HepG2 (cell line): ENCODE measurements around the gene ZNF670. TPM values are rescaled to one million over a fixed set of nuclear protein-coding genes. Genes with fewer than 3 reads are reported as not detected.

ENCODE experiments used
- ATAC-seq: fragments of 200-7000 bp; cut with Tn5 transposase; 3 replicates; pipeline ENCODE4 v1.9.1; 2020; ENCODE audit warnings: mild to moderate bottlenecking, moderate library complexity
- BruUV-seq: library from RNA; stranded (reverse); fragments of 400-500 nt; replicated peaks from 2 replicates; lab custom pipeline; 2021; lab: Mats Ljungman, UMichigan
- CTCF ChIA-PET: fragments of 300-600 bp; formaldehyde crosslinking; extraction: SDS; loops from one replicate; lab custom pipeline; 2021; ENCODE audit warnings: low total read pairs, inconsistent platforms, low intra/inter-chr PET ratio; lab: Yijun Ruan, JAX
- POLR2A ChIA-PET: fragments of 350-600 bp; sonication (Branson Sonifier 250); formaldehyde crosslinking; loops from one replicate; lab custom pipeline; 2020; ENCODE audit warnings: antibody characterized with exemption, inconsistent platforms; lab: Yijun Ruan, JAX
- DNase-seq: peaks from one replicate; pipeline ENCODE4 v3.0.0-alpha.2; 2015; ENCODE audit warnings: low spot score
- FAIRE-seq: peaks from 3 replicates; lab custom pipeline; 2011; peaks lifted over from hg19 to GRCh38; lab: Jason Lieb, UNC
- H2AFZ ChIP-seq: one replicate; pipeline ENCODE4 v1.6.1; 2011; ENCODE audit warnings: low read length, inconsistent platforms
- H3K27ac ChIP-seq: fragments of 300-600 bp; 3 replicates; pipeline ENCODE4 v1.8.0; 2011; ENCODE audit warnings: mixed run types, mild to moderate bottlenecking, mixed read lengths, low read length, inconsistent platforms; ENCODE audit not compliant: insufficient read depth; ENCODE audit errors: extremely low read length
- H3K27me3 ChIP-seq, 2 experiments: fragments of 200-600 bp in 1 of 2; 2 replicates in 1 of 2; 3 replicates in 1 of 2; pipeline versions ENCODE4 v1.6.0 to v1.8.0; 2011; ENCODE audit warnings: low read length in 2 of 2, mild to moderate bottlenecking in 2 of 2, moderate library complexity in 2 of 2, inconsistent platforms in 1 of 2; ENCODE audit not compliant: insufficient read depth in 2 of 2, control insufficient read depth in 1 of 2
- H3K36me3 ChIP-seq, 2 experiments: fragments of 200-600 bp in 1 of 2; replicated peaks in 1 of 2; 2 replicates in 1 of 2; 3 replicates in 1 of 2; pipeline versions ENCODE4 v1.5.1 to v1.8.0; 2011; ENCODE audit warnings: low read length in 2 of 2, inconsistent platforms in 1 of 2; ENCODE audit not compliant: insufficient read depth in 2 of 2, control insufficient read depth in 1 of 2
- H3K4me1 ChIP-seq: 2 replicates; pipeline ENCODE4 v1.5.1; 2012; ENCODE audit warnings: low read length, inconsistent platforms; ENCODE audit not compliant: insufficient read depth
- H3K4me2 ChIP-seq: 2 replicates; pipeline ENCODE4 v1.6.0; 2011; ENCODE audit warnings: low read depth, low read length, inconsistent platforms
- H3K4me3 ChIP-seq, 3 experiments: fragments of 200-600 bp in 1 of 3; sonication (generic), shearing (Covaris generic) in 1 of 3; replicated peaks in 1 of 3; 2 replicates each; pipeline ENCODE4 v1.5.1; 2011 to 2016; ENCODE audit warnings: low read length in 3 of 3, inconsistent platforms in 2 of 3, low read depth in 2 of 3, mild to moderate bottlenecking in 2 of 3, control low read depth in 1 of 3, mixed read lengths in 1 of 3; ENCODE audit not compliant: insufficient read depth in 1 of 3
- H3K79me2 ChIP-seq: one replicate; pipeline ENCODE4 v1.6.1; 2011; ENCODE audit warnings: low read length, inconsistent platforms; ENCODE audit not compliant: insufficient read depth
- H3K9ac ChIP-seq: 2 replicates; pipeline ENCODE4 v1.6.0; 2011; ENCODE audit warnings: mild to moderate bottlenecking, low read depth, low read length, inconsistent platforms; ENCODE audit not compliant: insufficient read depth
- H3K9me3 ChIP-seq: 2 replicates; pipeline ENCODE4 v1.5.1; 2012; ENCODE audit warnings: mild to moderate bottlenecking, low read length
- H4K20me1 ChIP-seq: 2 replicates; pipeline ENCODE4 v1.6.0; 2011; ENCODE audit warnings: inconsistent platforms, mild to moderate bottlenecking, low read length, moderate library complexity; ENCODE audit not compliant: insufficient read depth
- ARID4A ChIP-seq: sonication (generic); formaldehyde crosslinking; IDR thresholded peaks from 2 replicates; pipeline ENCODE4 v1.5.0; 2020; ENCODE audit warnings: mild to moderate bottlenecking, missing genetic modification reagents, borderline replicate concordance
- ATAD3A ChIP-seq: sonication (generic); formaldehyde crosslinking; IDR thresholded peaks from 2 replicates; pipeline ENCODE4 v1.4.0; 2020; ENCODE audit warnings: missing genetic modification reagents
- FOSL2 ChIP-seq: sonication (generic); formaldehyde crosslinking; IDR thresholded peaks from 2 replicates; pipeline ENCODE4 v1.4.0; 2020; ENCODE audit warnings: missing genetic modification reagents
- GTF2F1 ChIP-seq: fragments of 150-350 bp; IDR thresholded peaks from 2 replicates; pipeline ENCODE4 v1.6.1; 2014; ENCODE audit warnings: low read length
- HMGA1 ChIP-seq: sonication (generic); formaldehyde crosslinking; conservative IDR thresholded peaks from 2 replicates; pipeline ENCODE4 v1.4.0; 2020; ENCODE audit warnings: missing genetic modification reagents
- KMT2A ChIP-seq: sonication (generic); formaldehyde crosslinking; IDR thresholded peaks from 2 replicates; pipeline ENCODE4 v1.4.0; 2020; ENCODE audit warnings: missing genetic modification reagents
- LCORL ChIP-seq, 2 experiments: fragments of 450-650 bp in 1 of 2; sonication (generic) in 1 of 2; formaldehyde crosslinking in 1 of 2; IDR thresholded peaks; 2 replicates each; pipeline versions ENCODE4 v1.5.0 to v1.6.1; 2017 to 2020; ENCODE audit warnings: antibody characterized with exemption in 1 of 2, missing genetic modification reagents in 1 of 2
- MEF2D ChIP-seq: sonication (generic); formaldehyde crosslinking; IDR thresholded peaks from 2 replicates; pipeline ENCODE4 v1.5.1; 2020; ENCODE audit warnings: mild to moderate bottlenecking, missing genetic modification reagents
- MNT ChIP-seq: fragments of 450-650 bp; IDR thresholded peaks from 2 replicates; pipeline ENCODE4 v1.6.1; 2016
- PAWR ChIP-seq: sonication (generic); formaldehyde crosslinking; IDR thresholded peaks from 2 replicates; pipeline ENCODE4 v1.4.0; 2020; ENCODE audit warnings: missing genetic modification reagents, mild to moderate bottlenecking, borderline replicate concordance
- PHF8 ChIP-seq: sonication (generic); formaldehyde crosslinking; IDR thresholded peaks from 2 replicates; pipeline ENCODE4 v1.5.0; 2020; ENCODE audit warnings: missing genetic modification reagents
- RNF219 ChIP-seq: sonication (generic); formaldehyde crosslinking; IDR thresholded peaks from 2 replicates; pipeline ENCODE4 v1.5.0; 2020; ENCODE audit warnings: mild to moderate bottlenecking, missing genetic modification reagents
- SP4 ChIP-seq: sonication (generic); formaldehyde crosslinking; IDR thresholded peaks from 2 replicates; pipeline ENCODE4 v1.8.1; 2023; ENCODE audit warnings: mild to moderate bottlenecking, missing genetic modification reagents
- ZNF136 ChIP-seq: sonication (generic); formaldehyde crosslinking; IDR thresholded peaks from 2 replicates; pipeline ENCODE4 v1.8.1; 2022; ENCODE audit warnings: low read depth, mild to moderate bottlenecking, moderate library complexity, missing genetic modification reagents
- ZNF576 ChIP-seq: sonication (generic); formaldehyde crosslinking; IDR thresholded peaks from 2 replicates; pipeline ENCODE4 v1.4.0; 2020; ENCODE audit warnings: mild to moderate bottlenecking, missing genetic modification reagents
- ZNF605 ChIP-seq: sonication (generic); formaldehyde crosslinking; IDR thresholded peaks from 2 replicates; pipeline ENCODE4 v1.8.0; 2022; ENCODE audit warnings: mild to moderate bottlenecking, missing genetic modification reagents
- WGBS: methylation state at CpG from one replicate; pipeline ENCODE4 v1.1.6; 2017; ENCODE audit warnings: low lambda C conversion rate; 5-methylcytosine and 5-hydroxymethylcytosine counted together
- in situ Hi-C: cut with HindIII; loops from 2 replicates; pipeline ENCODE4 v1.10.0; 2017; ENCODE audit warnings: low pct_unique_long_range_greater_than_20kb; ENCODE audit not compliant: extremely low pct_ligation_motif_present
- intact Hi-C: fragments of 100-400 bp; cut with micrococcal nuclease; formaldehyde crosslinking; loops from one replicate; pipeline ENCODE4 v1.10.0; 2022; ENCODE audit not compliant: unreplicated experiment
- polyA plus RNA-seq, 8 experiments: library from polyadenylated mRNA; depleted of rRNA in 3 of 8; stranded (reverse) in 7 of 8; unstranded in 1 of 8; fragments of >200 nt; fragmentation: Illumina TruSeq in 4 of 8; extraction: Trizol in 4 of 8; gene quantifications; 2 replicates each; pipeline versions ENCODE4 v1.2.1 to v1.2.3, GENCODE V29; 2011 to 2016; ENCODE audit warnings: low read depth in 4 of 8, missing spikeins in 1 of 8, mixed read lengths in 1 of 8; ENCODE audit not compliant: insufficient read depth in 1 of 8
- total RNA-seq, 5 experiments: library from RNA; depleted of rRNA; stranded (reverse); fragments of >200 nt; fragmentation: Illumina TruSeq; extraction: Trizol; gene quantifications; 2 replicates each; pipeline ENCODE4 v1.2.3, GENCODE V29; 2016; ENCODE audit warnings: low read depth in 1 of 5

The ZNF670 gene
- total and polyA plus RNA-seq, 2 of the 13 experiments (the other 11 are each of a cell fraction or from before 2014, with no cell fraction given): 4.2 to 10.9 TPM

- no peaks in the 10 kb centered on the region for H3K27me3 ChIP-seq
- no peak overlapping the region for H2AFZ ChIP-seq
- BruUV-seq: no TSS peak
- no peak for TF ChIP-seq HMGA1 (CRISPR knock-in tag)
- TF ChIP-seq MEF2D (CRISPR knock-in tag): no peak
- no peak for TF ChIP-seq ZNF576
- no peak for TF ChIP-seq RNF219 (CRISPR knock-in tag)
- no peak for TF ChIP-seq PHF8 (CRISPR knock-in tag)
- no peak for TF ChIP-seq MNT
- TF ChIP-seq SP4: no peak
- TF ChIP-seq ZNF605 (CRISPR knock-in tag): no peak
- TF ChIP-seq ATAD3A: no peak
- no peak for TF ChIP-seq ZNF136 (CRISPR knock-in tag)
- no peak for TF ChIP-seq ARID4A (CRISPR knock-in tag)
- no peak for TF ChIP-seq FOSL2
- TF ChIP-seq PAWR (CRISPR knock-in tag): no peak
- TF ChIP-seq KMT2A (CRISPR knock-in tag): no peak
- TF ChIP-seq LCORL (IDR thresholded peaks at IDR 0.05): no peak
- no peak for TF ChIP-seq LCORL (CRISPR knock-in tag; IDR thresholded peaks at IDR 0.05)
- TF ChIP-seq GTF2F1: no peak
- no peaks in the 10 kb centered on the region for H3K79me2 ChIP-seq
- WGBS: 48% methylated on average over 8 of the region's 8 CpGs
- no peak overlapping the region for H3K4me3 ChIP-seq
- POLR2A ChIA-PET: no interaction called here
- no peak overlapping the region for H3K27ac ChIP-seq
- ATAC-seq (no peak), FAIRE-seq (no peak), DNase-seq (no peak)
- in situ Hi-C loops (no loop called here), intact Hi-C loops (no loop called here)
- no peaks in the 10 kb centered on the region for H4K20me1 ChIP-seq
- H3K4me1 ChIP-seq: peaks cover 48% of the 10 kb centered on the region
- CTCF ChIA-PET: no interaction called here
- H3K36me3 ChIP-seq: no peaks in the 10 kb centered on the region
- no peaks in the 10 kb centered on the region for H3K9me3 ChIP-seq
- H3K9ac ChIP-seq: no peak overlapping the region
- no peak overlapping the region for H3K4me2 ChIP-seq
Observed at GRCh38 chr1:247084771-247085170, 6.2 kb upstream of the ZNF670 start.
